ENCODE results near the gene ZMYND11. TPM values are rescaled to one million over a fixed set of nuclear protein-coding genes. Genes with fewer than 3 reads are reported as not detected.

The ZMYND11 gene
- total and polyA plus RNA-seq, 9 of the 15 experiments (the other 6 are each of a cell fraction or from before 2014, with no cell fraction given) = 2.7 to 13.8 (median 8.8) TPM

GRCh38 chr10:260819-261429 is 125.7 kb downstream of the ZMYND11 start:
- ATAC-seq = no peak; the same call in 2 of the 3 replicates

More at GRCh38 chr10:260819-261429, 125.7 kb downstream of the ZMYND11 start:
- DNase-seq (ENCODE audit: extremely low read depth in 1 of 4, low spot score in 3 of 4) (no peak), FAIRE-seq (no peak)
- POLR2A ChIA-PET = no interaction called here
- H3K9ac ChIP-seq (ENCODE audit: insufficient read depth in 1 of 2, low read depth in 2 of 2, low read length in 2 of 2) = no peak overlapping the region
- H3K9me3 ChIP-seq (replicated peaks; ENCODE audit: control insufficient read depth, insufficient read depth, low read depth, low read length) = 0 out of 2 replicates have a peak, but pooled peaks cover 1% of the 10 kb centered on the region
- 3% methylated on average over 14 of the region's 15 CpGs for WGBS (ENCODE audit: insufficient coverage, low coverage, missing lambda C conversion rate)
- no peaks in the 10 kb centered on the region for H3K4me1 ChIP-seq (replicated peaks in 1 of 2; ENCODE audit: control insufficient read depth in 2 of 2, insufficient read depth in 2 of 2, low read length in 2 of 2)
- intact Hi-C loops (cut with micrococcal nuclease) = no loop called here
- no peaks in the 10 kb centered on the region for H3K79me2 ChIP-seq (ENCODE audit: control insufficient read depth, insufficient read depth, low read length)
- no peak overlapping the region for H3K4me2 ChIP-seq (ENCODE audit: insufficient read depth, low read length)
- no peaks in the 10 kb centered on the region for H3K36me3 ChIP-seq (ENCODE audit: control insufficient read depth, insufficient read depth, low read length)
- no peaks in the 10 kb centered on the region for H3K9me1 ChIP-seq (ENCODE audit: control insufficient read depth, insufficient read depth, low read length)
- in situ Hi-C loops (cut with MboI) = no loop called here
- H2AFZ ChIP-seq (ENCODE audit: low read depth, low read length) = peak overlapping the region; percentile 49
- peaks cover 14 to 25% of the 10 kb centered on the region in 2 experiments for H3K27me3 ChIP-seq (ENCODE audit: control insufficient read depth in 2 of 2, insufficient read depth in 2 of 2, low read length in 2 of 2)
- TF ChIP-seq FOXJ3 (CRISPR knock-in tag; IDR thresholded peaks at IDR 0.05) = no peak
- TF ChIP-seq RBFOX2 (IDR thresholded peaks at IDR 0.05; ENCODE audit: low read depth, low read length) = no peak
- no peak for TF ChIP-seq RERE (CRISPR knock-in tag; IDR thresholded peaks at IDR 0.05; ENCODE audit: borderline replicate concordance)
- no peak for TF ChIP-seq RHOXF2B (CRISPR knock-in tag; conservative IDR thresholded peaks at IDR 0.05)
- TF ChIP-seq ZNF133 (CRISPR knock-in tag; IDR thresholded peaks at IDR 0.05) = no peak
- no peak for TF ChIP-seq SETDB1 (IDR thresholded peaks at IDR 0.05; ENCODE audit: low read length)
- BruUV-seq (replicated peaks) = no TSS peak
- H3K4me3 ChIP-seq = no peak overlapping the region
- H4K20me1 ChIP-seq (replicated peaks; ENCODE audit: control insufficient read depth, insufficient read depth, low read length) = no peaks in the 10 kb centered on the region
- no peak overlapping the region for H3K27ac ChIP-seq (ENCODE audit: extremely low read depth, low read depth, low read length)
- CTCF ChIA-PET (ENCODE audit: low intra/inter-chr PET ratio) = no interaction called here

All from K562 (cell line).